IMR-90 (cell line): ENCODE results near the gene PROK2. TPM values are rescaled to one million over a fixed set of nuclear protein-coding genes. Genes with fewer than 3 reads are reported as not detected.

Experiments
- ATAC-seq: fragments of 200-7000 bp; cut with Tn5 transposase; 2 replicates; pipeline ENCODE4 v1.9.1; 2020; ENCODE audit warnings: low read depth, mild to moderate bottlenecking, moderate library complexity
- BruUV-seq: library from RNA; stranded (reverse); fragments of 400-500 nt; replicated peaks from 2 replicates; lab custom pipeline; 2021; lab: Mats Ljungman, UMichigan
- CTCF ChIA-PET: fragments of 300-600 bp; formaldehyde crosslinking; extraction: SDS; loops from one replicate; lab custom pipeline; 2021; ENCODE audit warnings: antibody characterized with exemption; lab: Yijun Ruan, JAX
- POLR2A ChIA-PET: fragments of 300-600 bp; sonication (Branson Sonifier 250); formaldehyde crosslinking; loops from one replicate; lab custom pipeline; 2022; ENCODE audit warnings: antibody characterized with exemption; ENCODE audit not compliant: unreplicated experiment; lab: Charles Lee
- DNase-seq: peaks from one replicate; pipeline ENCODE4 v3.0.0; 2013
- H2AFZ ChIP-seq: replicated peaks from 2 replicates; pipeline ENCODE3; 2013; ENCODE audit warnings: low read length, mild to moderate bottlenecking; ENCODE audit not compliant: poor library complexity
- H2AK5ac ChIP-seq: 2 replicates; pipeline ENCODE4 v1.6.1; 2013; ENCODE audit warnings: low read depth, low read length, inconsistent platforms
- H2AK9ac ChIP-seq: replicated peaks from 2 replicates; pipeline ENCODE3; 2013; ENCODE audit warnings: mild to moderate bottlenecking, low read depth, low read length, moderate library complexity; ENCODE audit not compliant: poor library complexity
- H2BK120ac ChIP-seq: 2 replicates; pipeline ENCODE4 v1.6.1; 2013; ENCODE audit warnings: low read depth, low read length, inconsistent platforms
- H2BK15ac ChIP-seq: 3 replicates; pipeline ENCODE4 v1.6.1; 2013; ENCODE audit warnings: low read depth, low read length, inconsistent platforms
- H2BK20ac ChIP-seq: 2 replicates; pipeline ENCODE4 v1.6.1; 2013; ENCODE audit warnings: low read depth, mild to moderate bottlenecking, inconsistent platforms, low read length, moderate library complexity
- H2BK5ac ChIP-seq: 2 replicates; pipeline ENCODE4 v1.6.1; 2013; ENCODE audit warnings: mild to moderate bottlenecking, low read depth, low read length, inconsistent platforms; ENCODE audit not compliant: poor library complexity, severe bottlenecking
- H3K14ac ChIP-seq: replicated peaks from 2 replicates; pipeline ENCODE4 v1.6.1; 2013; ENCODE audit warnings: low read depth, low read length, inconsistent platforms
- H3K18ac ChIP-seq: 2 replicates; pipeline ENCODE4 v1.6.1; 2013; ENCODE audit warnings: low read depth, low read length, control low read depth
- H3K23ac ChIP-seq: 2 replicates; pipeline ENCODE4 v1.6.1; 2013; ENCODE audit warnings: low read depth, low read length, inconsistent platforms
- H3K27ac ChIP-seq: 2 replicates; pipeline ENCODE4 v1.5.1; 2013; ENCODE audit warnings: mild to moderate bottlenecking, control low read depth, low read length; ENCODE audit not compliant: insufficient read depth
- H3K27me3 ChIP-seq: 2 replicates; pipeline ENCODE4 v1.6.1; 2013; ENCODE audit warnings: low read length; ENCODE audit not compliant: control insufficient read depth, insufficient read depth
- H3K36me3 ChIP-seq: 2 replicates; pipeline ENCODE4 v1.6.1; 2013; ENCODE audit warnings: low read length, mixed read lengths; ENCODE audit not compliant: control insufficient read depth, insufficient read depth
- H3K4ac ChIP-seq: 2 replicates; pipeline ENCODE4 v1.6.1; 2013; ENCODE audit warnings: low read depth, low read length, inconsistent platforms
- H3K4me1 ChIP-seq: 2 replicates; pipeline ENCODE4 v1.6.1; 2013; ENCODE audit warnings: low read length, mixed read lengths; ENCODE audit not compliant: control insufficient read depth, insufficient read depth
- H3K4me2 ChIP-seq: 2 replicates; pipeline ENCODE4 v1.6.1; 2013; ENCODE audit warnings: low read depth, mild to moderate bottlenecking, control low read depth, low read length, moderate library complexity
- H3K4me3 ChIP-seq: 2 replicates; pipeline ENCODE4 v1.5.1; 2013; ENCODE audit warnings: low read depth, mild to moderate bottlenecking, control low read depth, low read length, moderate library complexity; ENCODE audit not compliant: insufficient read depth
- H3K56ac ChIP-seq: 2 replicates; pipeline ENCODE4 v1.6.1; 2013; ENCODE audit warnings: low read length, inconsistent platforms; ENCODE audit not compliant: insufficient read depth; ENCODE audit errors: extremely low read depth
- H3K79me1 ChIP-seq, 2 experiments: 2 replicates each; pipeline ENCODE4 v1.6.1; 2013; ENCODE audit warnings: low read length in 2 of 2, inconsistent platforms in 1 of 2, low read depth in 1 of 2
- H3K9ac ChIP-seq: 2 replicates; pipeline ENCODE4 v1.6.1; 2013; ENCODE audit warnings: low read depth, low read length, control low read depth
- H3K9me1 ChIP-seq: 2 replicates; pipeline ENCODE4 v1.6.1; 2013; ENCODE audit warnings: low read length, inconsistent platforms; ENCODE audit not compliant: insufficient read depth
- H3K9me3 ChIP-seq: 2 replicates; pipeline ENCODE4 v1.6.1; 2013; ENCODE audit warnings: low read length; ENCODE audit not compliant: control insufficient read depth, insufficient read depth
- H4K20me1 ChIP-seq: 2 replicates; pipeline ENCODE4 v1.6.1; 2013; ENCODE audit warnings: low read length, inconsistent platforms; ENCODE audit not compliant: insufficient read depth
- H4K5ac ChIP-seq: 2 replicates; pipeline ENCODE4 v1.6.1; 2013; ENCODE audit warnings: mild to moderate bottlenecking, low read depth, low read length, control low read depth
- H4K8ac ChIP-seq, 2 experiments: 2 replicates each; pipeline ENCODE4 v1.6.1; 2013; ENCODE audit warnings: low read depth in 2 of 2, low read length in 2 of 2, control low read depth in 1 of 2, inconsistent platforms in 1 of 2
- H4K91ac ChIP-seq: 2 replicates; pipeline ENCODE4 v1.6.1; 2013; ENCODE audit warnings: low read depth, low read length, inconsistent platforms; ENCODE audit not compliant: insufficient read depth
- BHLHE40 ChIP-seq: fragments of 150-350 bp; IDR thresholded peaks from 2 replicates; pipeline ENCODE4 v1.6.1; 2016; ENCODE audit warnings: mild to moderate bottlenecking, low read depth, low read length
- CHD1 ChIP-seq: IDR thresholded peaks from 2 replicates; pipeline ENCODE4 v1.6.1; 2012; ENCODE audit warnings: low read depth, low read length, improper control_type of control experiment
- FOS ChIP-seq: fragments of 150-350 bp; IDR thresholded peaks from 2 replicates; pipeline ENCODE4 v1.6.1; 2016; ENCODE audit warnings: low read depth, low read length
- MAFK ChIP-seq: IDR thresholded peaks from 2 replicates; pipeline ENCODE4 v1.6.1; 2012; ENCODE audit warnings: low read depth, low read length, improper control_type of control experiment
- MAZ ChIP-seq: IDR thresholded peaks from 2 replicates; pipeline ENCODE4 v1.6.1; 2012; ENCODE audit warnings: low read depth, mild to moderate bottlenecking, low read length, improper control_type of control experiment, moderate library complexity, borderline replicate concordance
- MXI1 ChIP-seq: IDR thresholded peaks from 2 replicates; pipeline ENCODE4 v1.6.1; 2012; ENCODE audit warnings: low read depth, mild to moderate bottlenecking, low read length, moderate library complexity, borderline replicate concordance
- NFE2L2 ChIP-seq: fragments of 150-350 bp; IDR thresholded peaks from 2 replicates; pipeline ENCODE4 v1.6.1; 2016; ENCODE audit warnings: low read depth, mild to moderate bottlenecking, low read length
- POLR2A ChIP-seq: IDR thresholded peaks from 2 replicates; pipeline ENCODE4 v1.6.1; 2012; ENCODE audit warnings: mild to moderate bottlenecking, low read depth, low read length
- RAD21 ChIP-seq: IDR thresholded peaks from 2 replicates; pipeline ENCODE4 v1.6.1; 2012; ENCODE audit warnings: low read length, improper control_type of control experiment
- RFX5 ChIP-seq: IDR thresholded peaks from 2 replicates; pipeline ENCODE4 v1.8.0; 2012; ENCODE audit warnings: low read depth, mild to moderate bottlenecking, low read length, moderate library complexity
- SMC3 ChIP-seq: fragments of 150-350 bp; IDR thresholded peaks from 2 replicates; pipeline ENCODE4 v1.6.1; 2016; ENCODE audit warnings: low read depth, mild to moderate bottlenecking, antibody characterized with exemption, low read length, moderate library complexity
- WGBS, 2 experiments: methylation state at CpG; one replicate each; pipeline versions ENCODE4 v1.1.5 to v1.1.7; 2013; ENCODE audit warnings: missing lambda C conversion rate in 2 of 2; ENCODE audit not compliant: insufficient read length in 1 of 2; ENCODE audit errors: extremely low coverage in 2 of 2; 5-methylcytosine and 5-hydroxymethylcytosine counted together
- dilution Hi-C: fragments of 300-500 bp; cut with HindIII; formaldehyde crosslinking; loops from one replicate; pipeline ENCODE4 v1.14.3; 2018; ENCODE audit warnings: low sequenced_read_pairs; ENCODE audit not compliant: unreplicated experiment
- in situ Hi-C: fragments of 300-500 bp; cut with MboI; formaldehyde crosslinking; loops from 3 replicates; pipeline ENCODE4 v1.14.3; 2019; ENCODE audit warnings: low sequenced_read_pairs, inconsistent platforms, mixed read lengths
- intact Hi-C: fragments of 100-400 bp; cut with micrococcal nuclease; formaldehyde crosslinking; loops from 2 replicates; pipeline ENCODE4 v1.10.0; 2022
- polyA plus RNA-seq, 3 experiments: library from polyadenylated mRNA; depleted of rRNA; stranded (reverse); fragments of >200 nt; gene quantifications; 2 replicates each; pipeline ENCODE4 v1.2.3, GENCODE V29; 2012; ENCODE audit warnings: low replicate concordance in 1 of 3
- total RNA-seq: library from RNA; depleted of rRNA; stranded (reverse); fragments of >200 nt; gene quantifications from 2 replicates; pipeline ENCODE4 v1.2.3, GENCODE V29; 2012
- TF ChIP-seq, protein P1 (sequence below): conservative IDR thresholded peaks from 2 replicates; pipeline ENCODE4 v1.5.1; 2012; ENCODE audit warnings: mild to moderate bottlenecking, low read depth, low read length, improper control_type of control experiment
- TF ChIP-seq, protein P2 (sequence below): fragments of 150-350 bp; IDR thresholded peaks from 2 replicates; pipeline ENCODE4 v1.6.1; 2016; ENCODE audit warnings: low read depth, mild to moderate bottlenecking, low read length, moderate library complexity, borderline replicate concordance
- TF ChIP-seq, protein P3 (sequence below): fragments of 150-350 bp; IDR thresholded peaks from 2 replicates; pipeline ENCODE4 v1.6.1; 2017; ENCODE audit warnings: mild to moderate bottlenecking, antibody characterized with exemption, low read length, low read depth

Gene PROK2
- total and polyA plus RNA-seq, 2 of the 4 experiments (the other 2 are of a cell fraction) = not detected

DNA sequence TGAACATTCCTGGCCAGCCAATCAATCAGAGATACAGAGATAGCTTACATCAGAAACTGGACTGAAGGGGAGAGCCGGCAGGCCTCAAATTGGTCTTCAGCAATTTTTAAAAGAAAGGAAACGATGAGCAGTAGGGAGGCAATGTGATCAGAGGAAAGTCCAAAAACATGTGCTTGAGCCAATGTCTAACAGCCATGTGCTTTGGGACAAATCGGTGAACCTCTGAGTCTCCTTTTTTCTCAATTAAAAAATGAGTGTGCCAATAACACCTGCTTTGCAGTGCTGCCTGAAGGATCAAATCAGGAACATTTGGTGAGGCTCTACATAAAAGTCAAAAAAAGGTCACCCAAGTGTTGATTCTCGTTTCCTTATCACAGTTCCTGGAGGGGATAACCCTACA lies 52.3 kb downstream of the PROK2 start:
- no peak overlapping the region for H3K4me2 ChIP-seq
- no peak overlapping the region for H2BK15ac ChIP-seq
- H3K14ac ChIP-seq = no peak overlapping the region
- no peak overlapping the region for H3K23ac ChIP-seq
- no peak overlapping the region for H2BK120ac ChIP-seq
- H4K20me1 ChIP-seq = no peaks in the 10 kb centered on the region
- no peak overlapping the region for H2BK5ac ChIP-seq
- no peak overlapping the region for H4K5ac ChIP-seq
- no peak overlapping the region for H4K8ac ChIP-seq
- no peak overlapping the region for H3K4ac ChIP-seq
- H4K91ac ChIP-seq = no peak overlapping the region
- no peak overlapping the region for H2AFZ ChIP-seq
- peaks cover 29% of the 10 kb centered on the region for H3K27me3 ChIP-seq
- ChIA-PET CTCF (interaction anchor here (0.5 to 1.0 kb wide), 3 partner anchors 13 to 922 kb away, joined by 3 read pairs; no protein-coding TSS in a partner anchor), POLR2A (no interaction called here)
- no peaks in the 10 kb centered on the region for H3K36me3 ChIP-seq
- no peak overlapping the region for H3K56ac ChIP-seq
- no peaks in the 10 kb centered on the region for H3K9me3 ChIP-seq
- no peak overlapping the region for H3K9ac ChIP-seq
- no peaks in the 10 kb centered on the region for H3K4me1 ChIP-seq
- no peak overlapping the region for H3K4me3 ChIP-seq
- no TSS peak for BruUV-seq
- H3K79me1 ChIP-seq = no peaks in the 10 kb centered on the region
- H3K9me1 ChIP-seq = peaks cover 4% of the 10 kb centered on the region; the same call in 1 of the 2 replicates
- H2AK9ac ChIP-seq = no peak overlapping the region
- dilution Hi-C loops = no loop called here
- H3K27ac ChIP-seq = no peak overlapping the region
- H2AK5ac ChIP-seq = no peak overlapping the region
- no peak overlapping the region for H3K18ac ChIP-seq
- ATAC-seq (no peak), DNase-seq (no peak)
- intact Hi-C loops = loop anchor here (5.0 to 10.0 kb wide), 2 partner anchors 132 to 1355 kb away; no protein-coding TSS in a partner anchor
- H2BK20ac ChIP-seq = no peak overlapping the region
- in situ Hi-C loops = no loop called here
- 20% methylated on average over 2 of the region's 4 CpGs; no CpG with 5 or more reads in 1 of the 2 experiments for WGBS, 2 experiments
- TF ChIP-seq, protein P1, sequence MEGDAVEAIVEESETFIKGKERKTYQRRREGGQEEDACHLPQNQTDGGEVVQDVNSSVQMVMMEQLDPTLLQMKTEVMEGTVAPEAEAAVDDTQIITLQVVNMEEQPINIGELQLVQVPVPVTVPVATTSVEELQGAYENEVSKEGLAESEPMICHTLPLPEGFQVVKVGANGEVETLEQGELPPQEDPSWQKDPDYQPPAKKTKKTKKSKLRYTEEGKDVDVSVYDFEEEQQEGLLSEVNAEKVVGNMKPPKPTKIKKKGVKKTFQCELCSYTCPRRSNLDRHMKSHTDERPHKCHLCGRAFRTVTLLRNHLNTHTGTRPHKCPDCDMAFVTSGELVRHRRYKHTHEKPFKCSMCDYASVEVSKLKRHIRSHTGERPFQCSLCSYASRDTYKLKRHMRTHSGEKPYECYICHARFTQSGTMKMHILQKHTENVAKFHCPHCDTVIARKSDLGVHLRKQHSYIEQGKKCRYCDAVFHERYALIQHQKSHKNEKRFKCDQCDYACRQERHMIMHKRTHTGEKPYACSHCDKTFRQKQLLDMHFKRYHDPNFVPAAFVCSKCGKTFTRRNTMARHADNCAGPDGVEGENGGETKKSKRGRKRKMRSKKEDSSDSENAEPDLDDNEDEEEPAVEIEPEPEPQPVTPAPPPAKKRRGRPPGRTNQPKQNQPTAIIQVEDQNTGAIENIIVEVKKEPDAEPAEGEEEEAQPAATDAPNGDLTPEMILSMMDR = no peak
- TF ChIP-seq MXI1 (no peak), BHLHE40 (no peak), NFE2L2 (no peak), MAFK (no peak), RFX5 (no peak), FOS (no peak), POLR2A (no peak), SMC3 (no peak), MAZ (no peak), CHD1 (no peak), RAD21 (no peak)
- TF ChIP-seq, protein P2, sequence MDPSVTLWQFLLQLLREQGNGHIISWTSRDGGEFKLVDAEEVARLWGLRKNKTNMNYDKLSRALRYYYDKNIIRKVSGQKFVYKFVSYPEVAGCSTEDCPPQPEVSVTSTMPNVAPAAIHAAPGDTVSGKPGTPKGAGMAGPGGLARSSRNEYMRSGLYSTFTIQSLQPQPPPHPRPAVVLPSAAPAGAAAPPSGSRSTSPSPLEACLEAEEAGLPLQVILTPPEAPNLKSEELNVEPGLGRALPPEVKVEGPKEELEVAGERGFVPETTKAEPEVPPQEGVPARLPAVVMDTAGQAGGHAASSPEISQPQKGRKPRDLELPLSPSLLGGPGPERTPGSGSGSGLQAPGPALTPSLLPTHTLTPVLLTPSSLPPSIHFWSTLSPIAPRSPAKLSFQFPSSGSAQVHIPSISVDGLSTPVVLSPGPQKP = no peak
- TF ChIP-seq, protein P3, sequence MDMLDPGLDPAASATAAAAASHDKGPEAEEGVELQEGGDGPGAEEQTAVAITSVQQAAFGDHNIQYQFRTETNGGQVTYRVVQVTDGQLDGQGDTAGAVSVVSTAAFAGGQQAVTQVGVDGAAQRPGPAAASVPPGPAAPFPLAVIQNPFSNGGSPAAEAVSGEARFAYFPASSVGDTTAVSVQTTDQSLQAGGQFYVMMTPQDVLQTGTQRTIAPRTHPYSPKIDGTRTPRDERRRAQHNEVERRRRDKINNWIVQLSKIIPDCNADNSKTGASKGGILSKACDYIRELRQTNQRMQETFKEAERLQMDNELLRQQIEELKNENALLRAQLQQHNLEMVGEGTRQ = no peak
